Ureter (tissue), 1 donor: ENCODE data around the gene AGBL4. TPM values are rescaled to one million over a fixed set of nuclear protein-coding genes. Genes with fewer than 3 reads are reported as not detected.
"Not testable (repeated sequence)": the region's sequence is repeated elsewhere in the genome, so short reads cannot be mapped to it uniquely, and the experiment has no call there.

Source experiments
- DNase-seq: peaks from one replicate; pipeline ENCODE4 v3.0.0-alpha.2; 2020; ENCODE audit warnings: low spot score
- total RNA-seq: library from RNA; stranded (reverse); gene quantifications from one replicate; pipeline ENCODE4 v1.2.4, GENCODE V29; 2023
- donor health status: DM: yes; HTN: yes; CAD: no.

The AGBL4 gene
- total RNA-seq, 1 donor from 2014 or later, result 0.21 TPM

- no peak for DNase-seq
Measured at GRCh38 chr1:48547561-48548220, 1476.1 kb downstream of the AGBL4 start.

DNA sequence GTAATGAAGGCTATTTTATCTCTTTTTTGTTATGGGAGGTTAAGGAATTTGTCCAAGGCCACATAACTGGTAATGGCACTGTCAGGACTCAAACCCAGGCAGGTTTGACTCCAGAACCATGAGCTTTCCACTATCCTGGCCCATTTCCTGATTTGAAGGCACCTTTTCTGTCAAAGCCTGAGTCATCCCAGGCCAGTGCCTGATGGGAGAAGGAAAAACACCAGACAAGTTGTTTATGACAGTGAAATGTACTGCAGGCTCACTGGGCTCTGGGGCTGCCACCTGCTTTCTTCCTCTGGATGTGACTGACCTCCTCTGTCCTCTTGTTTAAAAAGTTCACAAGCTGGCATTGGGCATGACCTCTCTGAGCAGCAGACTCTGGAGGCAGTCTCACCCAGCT lies 1479.9 kb downstream of the AGBL4 start:
- DNase-seq, result no peak

- no peak for DNase-seq
Measured at GRCh38 chr1:48540587-48540986, 1483.2 kb downstream of the AGBL4 start.

DNA sequence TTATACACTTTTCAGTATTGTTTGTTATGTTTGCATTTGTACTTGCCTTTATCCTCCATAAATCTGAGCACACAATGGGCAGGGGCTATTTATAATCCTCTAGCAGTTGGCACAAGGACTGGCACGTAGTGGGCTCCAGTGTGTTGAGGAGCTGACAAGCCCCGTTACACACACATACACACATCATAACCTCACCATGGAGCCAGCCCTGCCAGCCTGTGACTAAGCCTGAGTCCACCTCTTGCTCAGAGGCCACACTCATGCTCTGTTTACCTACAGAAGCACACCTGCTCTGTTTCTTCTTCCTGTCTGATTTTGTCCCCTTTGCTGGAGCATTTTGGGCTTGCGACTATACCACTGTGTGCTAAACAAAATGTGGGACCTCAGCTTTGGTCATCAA lies 1487.3 kb downstream of the AGBL4 start:
- no peak for DNase-seq

- DNase-seq, result no peak
Measured at GRCh38 chr1:48532976-48533375, 1490.8 kb downstream of the AGBL4 start.

DNA sequence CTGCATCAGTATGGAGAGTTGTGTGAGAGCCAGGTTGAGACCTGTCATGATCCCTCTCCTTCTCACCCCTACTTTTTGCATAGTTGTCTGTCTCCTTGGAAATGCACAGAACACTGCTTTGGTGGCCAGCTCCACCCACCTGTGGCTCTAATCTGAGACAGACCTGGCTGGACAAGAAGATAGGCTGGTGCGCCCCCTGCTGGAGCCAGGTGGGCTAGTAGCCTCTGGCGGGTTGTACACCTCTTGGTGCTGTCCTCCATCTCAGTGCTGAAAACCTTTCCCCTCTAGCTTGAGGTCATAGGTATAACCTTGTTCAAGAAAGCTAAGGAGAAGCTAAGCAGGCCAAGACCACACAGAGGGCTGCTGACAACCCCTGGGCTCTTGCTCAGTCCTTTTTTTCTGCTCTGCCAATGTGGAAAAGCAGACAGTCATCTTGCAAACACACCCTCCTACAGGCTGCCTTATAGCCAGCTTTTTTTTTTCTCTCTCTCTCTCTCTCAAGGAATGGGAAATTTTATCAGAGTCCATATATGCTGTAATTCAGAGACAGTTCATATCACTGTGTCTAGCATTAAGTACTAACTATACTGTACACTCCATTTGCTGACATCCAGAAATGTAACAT lies 1492.9 kb downstream of the AGBL4 start:
- DNase-seq, result no peak

GRCh38 chr1:48527051-48527450 lies 1496.7 kb downstream of the AGBL4 start:
- no peak for DNase-seq

- DNase-seq, result no peak
Measured at GRCh38 chr1:48526008-48526710, 1497.6 kb downstream of the AGBL4 start.

DNA sequence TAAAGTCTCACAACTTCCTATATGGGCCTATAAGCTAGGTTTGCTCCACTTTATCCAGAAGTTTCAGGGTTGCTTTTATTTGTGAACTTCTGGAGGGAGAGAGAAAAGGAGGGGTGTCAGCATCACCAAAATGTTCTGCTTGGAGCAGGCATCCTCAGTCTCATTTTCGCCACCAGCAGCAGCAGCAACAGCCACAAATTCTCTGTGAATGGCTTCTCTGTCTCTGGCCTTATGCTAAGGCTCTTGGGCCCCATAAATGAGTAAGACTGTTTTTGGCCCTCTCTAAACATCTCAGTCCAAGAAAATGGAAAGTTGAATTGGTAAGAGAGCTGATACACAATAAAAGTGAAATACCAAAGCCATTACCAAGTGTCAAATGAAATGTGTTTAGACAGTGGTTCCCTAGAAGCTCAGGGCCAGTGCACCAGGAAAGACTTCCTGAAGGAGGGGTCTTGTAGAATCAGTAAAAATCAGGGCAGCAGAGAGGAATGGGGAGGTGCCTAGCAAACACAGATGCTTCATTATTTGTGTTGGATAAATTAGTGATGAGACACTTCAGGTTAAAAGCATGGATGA lies 1498.8 kb downstream of the AGBL4 start:
- DNase-seq, result no peak

DNA sequence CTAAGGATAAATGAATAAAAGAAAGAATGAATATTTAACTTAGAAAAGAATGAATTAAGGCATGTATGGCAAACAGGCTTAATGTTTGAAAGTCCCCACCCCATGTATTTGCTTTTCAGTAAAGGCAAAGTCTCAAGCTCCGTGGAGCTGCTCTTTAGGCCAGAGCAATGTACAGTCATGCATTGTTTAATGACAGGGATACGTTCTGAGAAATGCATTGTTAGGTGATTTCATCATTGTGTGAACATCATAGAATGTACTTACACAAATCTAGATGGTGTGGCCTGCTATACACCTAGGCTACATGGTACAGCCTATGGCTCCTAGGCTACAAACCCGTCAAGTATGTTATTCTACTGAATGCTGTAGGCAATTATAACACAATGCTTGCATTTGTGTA lies 1500.2 kb downstream of the AGBL4 start:
- DNase-seq, result no peak

GRCh38 chr1:48519896-48520295 lies 1503.9 kb downstream of the AGBL4 start:
- DNase-seq, result not testable (repeated sequence)

GRCh38 chr1:48506870-48507269 lies 1516.9 kb downstream of the AGBL4 start:
- no peak for DNase-seq

DNA sequence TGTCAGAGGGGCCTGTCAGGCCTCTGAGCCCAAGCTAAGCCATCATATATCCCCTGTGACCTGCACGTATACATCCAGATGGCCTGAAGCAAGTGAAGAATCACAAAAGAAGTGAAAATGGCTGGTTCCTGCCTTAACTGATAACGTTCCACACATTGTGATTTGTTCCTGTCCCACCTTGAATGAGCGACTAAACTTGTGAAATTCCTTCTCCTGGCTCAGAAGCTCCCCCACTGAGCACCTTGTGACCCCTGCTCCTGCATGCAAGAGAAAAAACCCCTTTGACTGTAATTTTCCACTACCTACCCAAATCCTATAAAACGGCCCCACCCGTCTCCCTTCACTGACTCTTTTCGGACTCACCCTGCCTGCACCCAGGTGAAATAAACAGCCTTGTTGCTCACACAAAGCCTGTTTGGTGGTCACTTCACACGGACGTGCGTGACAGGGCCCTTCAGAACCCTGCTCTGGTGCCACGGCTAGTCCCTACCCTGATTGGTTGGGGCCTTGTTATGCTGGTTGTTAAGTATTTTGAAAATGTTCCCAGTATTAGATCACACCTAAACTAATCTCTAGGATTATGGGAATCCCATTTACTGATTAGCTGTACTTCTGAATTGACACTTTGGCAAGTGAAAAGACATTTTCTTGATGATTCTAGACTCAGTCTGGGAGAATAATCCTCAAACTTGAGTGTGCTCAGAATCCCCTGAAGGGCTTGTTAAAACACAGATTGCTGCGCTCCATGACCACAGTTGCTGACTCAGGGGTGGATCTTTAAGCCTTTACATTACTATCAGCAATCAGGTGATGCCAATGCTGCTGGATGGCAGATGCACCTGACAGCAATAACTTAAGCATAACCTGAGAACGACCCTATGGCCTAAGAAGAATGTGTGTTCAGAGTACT lies 1523.0 kb downstream of the AGBL4 start:
- no peak for DNase-seq

GRCh38 chr1:48499211-48499735 lies 1524.5 kb downstream of the AGBL4 start:
- no peak for DNase-seq

- peak; percentile 87 for DNase-seq
Measured at GRCh38 chr1:48498096-48498791, 1525.5 kb downstream of the AGBL4 start.

- no peak for DNase-seq
Measured at GRCh38 chr1:48495911-48496310, 1527.8 kb downstream of the AGBL4 start.

GRCh38 chr1:48495166-48495565 lies 1528.6 kb downstream of the AGBL4 start:
- DNase-seq, result no peak

DNA sequence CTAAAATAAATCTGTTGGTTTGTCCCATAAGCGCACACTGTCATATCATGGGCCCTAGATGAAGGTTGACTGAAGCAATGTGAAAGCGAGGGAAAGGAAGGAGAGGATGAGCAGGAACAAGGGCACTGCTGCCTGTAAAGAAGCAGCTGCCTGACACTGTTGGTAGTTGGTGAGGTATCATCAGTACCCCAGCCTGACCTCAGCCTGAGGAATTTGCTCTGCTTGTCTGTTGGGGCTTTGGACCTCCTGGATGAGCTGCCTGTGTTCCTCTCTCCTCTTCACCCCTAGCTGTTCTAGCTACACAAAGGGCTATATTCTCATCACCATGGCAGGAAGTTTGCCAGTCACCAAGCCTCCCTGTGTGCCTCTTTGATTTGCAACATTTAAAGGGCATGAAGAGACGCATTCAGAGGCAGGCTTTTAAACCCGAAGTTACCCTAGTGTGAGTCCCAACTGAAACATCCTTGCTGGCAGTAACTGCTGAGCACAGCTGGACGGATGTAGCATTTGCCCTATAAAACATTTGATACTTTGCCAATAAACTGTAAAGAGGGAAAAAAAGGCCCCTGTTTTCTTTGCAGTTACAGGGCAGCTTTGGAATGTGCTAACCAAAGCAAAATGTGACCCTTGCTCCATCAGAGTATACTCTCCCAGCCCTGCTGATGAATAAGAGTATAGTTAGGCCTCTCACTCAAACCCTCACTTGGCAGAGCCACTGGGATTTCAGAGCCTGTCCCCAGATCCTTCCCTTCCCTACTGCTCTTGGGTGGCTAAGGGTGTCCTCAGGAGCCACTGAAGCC lies 1529.6 kb downstream of the AGBL4 start:
- peak; percentile 45 for DNase-seq

- no peak for DNase-seq
Measured at GRCh38 chr1:48493041-48493440, 1530.7 kb downstream of the AGBL4 start.

DNA sequence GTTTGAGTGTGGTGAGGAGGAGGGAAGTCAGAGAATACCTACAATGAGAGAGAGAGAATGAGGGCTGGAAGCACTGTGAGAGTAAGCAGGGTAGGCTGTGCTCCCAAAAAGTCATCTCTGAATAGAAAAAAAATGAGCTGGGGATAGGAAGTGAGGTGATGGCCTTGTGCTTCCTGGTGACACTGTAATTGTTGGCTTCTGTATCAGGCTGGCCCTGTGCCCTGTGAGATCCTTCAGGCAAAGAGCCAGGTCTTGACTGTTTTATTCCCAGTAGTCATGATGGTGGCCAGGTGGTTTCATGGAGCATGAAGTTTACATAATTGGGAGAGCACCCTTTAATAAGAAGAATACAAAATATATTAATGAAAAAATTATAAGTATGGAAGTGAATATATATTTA lies 1531.4 kb downstream of the AGBL4 start:
- DNase-seq, result no peak
